Amniotic stem cell (primary cell): ENCODE results near the gene HES6.
A peak's percentile ranks its signal among the peaks of the same experiment; 100 is the strongest.

ENCODE experiments used
- DNase-seq: peaks from one replicate; lab custom pipeline; 2025; lab: John Stamatoyannopoulos, UW

HES6 gene

DNA sequence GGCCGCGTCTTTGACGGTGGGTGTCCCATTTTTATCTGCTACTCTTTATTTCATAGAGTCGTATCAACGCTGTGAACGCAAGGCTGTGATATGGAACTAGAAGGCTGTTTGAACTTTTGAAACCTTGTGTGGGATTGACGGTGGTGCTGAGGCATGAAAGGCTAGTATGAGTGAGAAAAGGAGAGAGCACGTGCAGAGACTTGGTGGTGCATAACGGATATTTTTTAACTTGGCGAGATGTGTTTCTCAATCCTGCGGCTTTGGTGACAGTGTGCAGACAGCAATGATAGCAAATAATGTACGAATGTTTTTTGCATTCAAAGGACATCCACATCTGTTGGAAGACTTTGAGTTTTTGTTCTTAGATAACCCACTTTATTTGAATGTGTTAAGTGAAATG lies 6.2 kb downstream of the HES6 start:
- no peak for DNase-seq

- no peak for DNase-seq
Observed at GRCh38 chr2:238231809-238232208, 8.0 kb downstream of the HES6 start.

DNA sequence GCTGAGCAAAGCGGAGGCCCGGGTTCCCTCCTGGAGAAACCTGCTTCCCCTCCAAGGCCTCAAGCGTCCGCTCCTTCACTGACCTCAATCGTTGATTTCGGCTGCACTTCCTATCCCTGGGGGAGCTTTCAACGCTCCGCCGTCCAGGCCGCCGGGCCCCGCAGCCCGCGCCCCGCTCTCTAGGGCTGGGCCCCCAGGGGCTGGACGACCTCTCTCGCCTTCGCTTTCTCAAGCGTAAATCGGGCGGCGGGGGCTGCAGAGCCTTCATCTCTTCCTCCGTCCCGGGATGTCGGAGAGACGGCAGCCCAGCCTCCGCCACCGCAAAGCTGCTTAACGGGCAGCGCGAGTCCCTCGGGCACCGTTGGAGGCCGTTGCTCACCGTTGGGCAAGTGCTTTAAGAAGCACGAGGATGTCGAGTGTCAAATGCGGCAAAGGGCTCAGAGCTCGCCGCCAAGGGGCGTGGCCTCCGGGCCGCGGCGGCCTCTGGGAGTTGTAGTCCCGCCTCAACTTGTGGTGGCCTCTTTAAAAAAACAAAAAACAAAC lies 8.5 kb downstream of the HES6 start:
- DNase-seq, result no peak

DNA sequence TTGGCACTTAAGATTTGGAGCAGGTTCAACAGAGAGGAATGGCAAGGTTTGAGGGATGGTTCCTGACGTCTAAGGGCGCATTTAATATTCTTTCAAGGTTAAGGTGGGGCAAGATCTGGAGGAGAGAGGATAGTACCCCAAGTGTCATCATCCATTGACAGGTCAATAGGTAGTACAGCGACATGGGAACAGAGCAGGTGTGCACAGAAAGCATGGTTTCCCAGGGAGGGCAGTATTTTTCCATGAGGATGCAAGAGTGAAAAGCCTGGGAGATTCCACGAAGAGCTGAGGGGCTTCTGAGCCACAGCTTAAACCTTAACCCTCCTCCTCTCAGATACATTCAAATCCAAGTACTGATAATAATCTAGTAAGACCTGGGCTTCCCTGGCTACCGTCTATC lies 9.1 kb downstream of the HES6 start:
- DNase-seq, result no peak

DNA sequence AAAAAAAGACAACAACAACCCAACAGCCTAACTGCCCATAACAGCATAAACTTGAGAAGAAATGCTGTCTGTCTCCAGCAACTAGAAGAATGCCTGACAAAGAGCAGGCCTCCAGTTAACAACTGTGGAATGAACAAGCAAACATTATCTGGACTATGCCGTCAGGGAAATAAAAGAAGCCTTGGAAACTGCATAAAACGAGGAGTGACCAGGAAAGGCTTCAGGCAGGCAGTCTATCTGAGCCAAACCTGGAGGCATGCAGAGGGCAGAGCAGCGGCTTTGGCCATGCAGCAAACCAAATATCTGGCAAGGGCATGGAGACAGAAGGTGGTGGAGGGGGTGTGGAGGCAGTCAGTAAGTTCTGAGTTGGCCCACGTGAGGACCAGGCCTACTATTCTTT lies 11.1 kb downstream of the HES6 start:
- no peak for DNase-seq

GRCh38 chr2:238227587-238228032 lies 12.2 kb downstream of the HES6 start:
- no peak for DNase-seq

GRCh38 chr2:238226698-238227586 lies 12.9 kb downstream of the HES6 start:
- no peak for DNase-seq

DNA sequence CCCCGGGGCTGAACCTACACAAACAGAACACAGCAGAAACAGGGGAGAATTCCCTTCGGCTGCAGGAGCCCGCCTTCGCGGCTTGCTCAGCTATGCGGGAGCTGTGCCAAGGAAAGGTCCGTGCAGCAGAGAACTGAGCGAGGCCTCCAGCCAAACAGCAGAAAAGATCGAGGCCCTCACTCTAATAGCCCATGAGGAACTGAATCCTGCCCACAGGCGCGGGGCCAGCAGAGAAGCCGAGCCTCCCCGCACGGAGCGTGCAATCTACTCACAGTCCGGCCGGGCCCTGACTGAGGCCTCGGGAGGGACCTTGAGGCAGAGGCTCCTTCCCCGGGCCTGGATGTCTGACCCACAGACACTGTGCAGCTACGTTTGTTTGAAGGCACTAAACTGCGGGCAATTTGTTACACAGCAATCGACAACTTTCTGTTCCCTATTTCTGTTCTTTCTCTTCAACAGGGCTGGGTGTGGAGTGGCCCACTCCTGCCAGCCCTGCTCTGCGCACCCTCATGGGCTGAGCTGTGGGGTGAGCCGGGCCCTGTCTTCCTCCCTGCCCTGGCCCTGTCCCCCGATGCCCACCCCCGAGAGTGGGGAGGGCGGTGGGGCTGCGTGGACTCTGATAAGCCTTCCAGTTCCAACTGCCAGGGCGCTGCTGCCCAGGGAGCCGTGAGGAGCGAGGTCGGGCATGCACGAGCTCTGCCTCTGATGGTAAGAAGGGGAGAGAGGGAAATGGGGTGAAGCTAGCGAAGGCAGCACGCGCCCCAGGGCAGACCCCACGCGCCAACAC lies 13.7 kb downstream of the HES6 start:
- no peak for DNase-seq

GRCh38 chr2:238225121-238225520 lies 14.7 kb downstream of the HES6 start:
- no peak for DNase-seq

DNA sequence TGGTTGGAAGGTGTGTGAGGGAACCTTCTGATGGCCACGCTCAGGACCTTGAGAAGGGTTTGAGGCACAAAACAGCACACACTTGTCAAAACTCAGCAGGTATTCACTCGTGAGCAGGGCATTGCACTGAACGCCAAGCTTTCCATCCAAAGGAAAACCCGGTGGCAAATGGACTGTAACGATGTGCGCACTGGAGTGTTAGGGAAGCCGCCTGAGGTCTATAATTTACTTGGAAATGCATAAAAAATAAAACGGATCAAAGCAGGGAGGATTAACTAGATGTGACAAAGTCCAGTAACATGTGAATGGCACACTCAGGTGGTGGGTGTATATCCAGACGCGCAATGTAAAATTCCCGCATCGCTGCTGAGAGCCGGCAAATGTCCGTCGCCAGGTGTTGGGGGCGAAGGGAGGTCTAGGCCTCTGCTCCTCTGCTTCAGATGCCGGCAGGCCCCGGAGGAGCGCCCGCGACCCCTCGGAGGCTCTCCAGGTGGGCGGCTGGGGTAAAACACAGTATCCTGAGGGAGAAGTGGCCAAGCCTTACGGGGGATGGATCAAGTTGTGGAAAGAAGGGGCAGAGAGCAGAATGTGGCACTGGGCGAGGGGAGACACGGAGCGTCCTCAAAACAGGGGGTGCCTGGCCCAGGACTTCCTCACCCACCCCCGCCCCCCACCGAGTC lies 15.3 kb downstream of the HES6 start:
- DNase-seq, result no peak

- DNase-seq, result no peak
Observed at GRCh38 chr2:238220892-238221521, 18.8 kb downstream of the HES6 start.

DNA sequence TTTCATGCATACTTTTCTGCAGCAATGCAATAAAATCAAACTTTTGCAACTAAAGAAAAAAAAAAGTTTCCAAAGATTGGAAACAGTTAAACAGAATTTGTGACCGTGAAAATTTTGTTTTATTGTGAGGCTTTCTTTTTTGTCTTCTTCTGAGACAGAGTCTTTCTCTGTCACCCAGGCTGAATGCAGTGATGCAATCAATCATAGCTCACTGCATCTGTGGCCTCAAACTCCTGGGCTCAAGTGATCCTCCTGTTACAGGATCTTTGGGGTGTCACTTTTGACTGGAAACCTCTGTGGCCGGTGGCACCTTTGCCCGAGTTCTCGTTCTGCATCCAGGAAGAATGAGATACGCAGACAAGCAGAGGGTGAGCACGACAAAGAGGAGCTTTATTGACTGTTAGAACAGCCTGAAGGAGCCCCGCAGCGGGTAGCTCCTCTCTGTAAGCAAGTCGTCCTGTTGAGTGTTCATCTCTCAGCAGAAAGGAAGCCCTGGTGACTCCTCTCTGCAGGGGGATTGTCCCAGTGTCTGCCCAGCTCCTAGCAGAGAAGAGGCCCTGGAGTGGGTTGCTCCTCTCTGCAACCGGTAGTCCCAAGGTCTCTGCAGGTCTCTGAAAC lies 19.5 kb downstream of the HES6 start:
- DNase-seq, result no peak

GRCh38 chr2:238216651-238217184 lies 23.1 kb downstream of the HES6 start:
- DNase-seq, result no peak

DNA sequence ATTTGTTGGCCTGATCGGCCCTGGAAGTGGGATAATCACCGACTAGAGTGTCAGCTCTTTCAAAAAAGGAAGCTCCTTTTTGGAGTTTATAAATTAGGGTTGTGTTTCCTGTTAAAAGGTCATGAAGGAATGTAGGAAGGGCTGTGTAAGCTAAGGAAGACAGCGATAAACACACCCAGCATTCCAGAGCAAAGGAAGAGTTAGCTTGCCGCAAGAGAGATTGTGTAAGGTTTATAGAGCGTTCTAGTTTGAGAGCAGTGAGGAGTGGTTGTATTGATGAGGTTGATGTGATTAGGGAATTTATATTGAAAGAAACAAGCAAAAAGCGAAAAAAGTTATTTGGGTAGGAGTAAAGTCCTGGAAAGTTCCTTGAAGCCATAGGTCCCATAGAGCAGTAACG lies 32.8 kb downstream of the HES6 start:
- no peak for DNase-seq

DNA sequence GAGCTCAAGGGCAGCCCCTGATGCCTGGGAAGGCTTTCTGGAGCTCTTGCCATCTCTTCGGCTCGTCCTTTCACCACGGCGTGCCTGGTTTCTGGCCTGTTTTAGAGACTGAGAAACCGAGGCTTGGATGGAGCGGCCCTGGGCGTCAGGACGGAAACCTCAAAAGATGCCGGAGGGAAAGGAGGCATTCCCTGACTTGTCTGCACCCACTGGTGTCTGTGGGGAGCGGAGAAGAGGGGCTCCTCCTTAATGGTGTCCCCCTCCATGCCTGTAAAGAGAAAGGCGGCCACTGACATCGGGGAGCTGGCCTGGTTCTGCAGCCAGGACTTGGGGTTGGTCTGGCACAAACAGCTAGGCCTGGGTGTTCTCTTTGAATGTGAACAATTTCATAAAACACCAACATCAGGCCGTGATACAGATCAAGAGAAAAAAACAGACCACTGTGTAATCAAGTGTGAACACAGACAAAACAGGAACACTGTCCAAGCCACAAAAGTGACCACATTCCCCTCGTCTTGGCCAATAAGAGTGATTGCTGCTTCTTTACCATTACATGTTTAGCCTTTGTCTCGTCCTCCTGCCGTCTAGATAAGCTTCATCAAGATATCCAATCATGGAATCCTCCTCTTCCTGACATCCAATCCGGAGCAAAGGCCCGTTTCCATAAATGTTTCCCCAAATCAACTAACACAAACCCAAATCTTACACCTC lies 35.7 kb downstream of the HES6 start:
- DNase-seq, result no peak

GRCh38 chr2:238203094-238203972 lies 36.5 kb downstream of the HES6 start, which contains the start of gene ILKAP:
Gene ILKAP, minus strand, starts transcription at chr2:238203695. Its CDS starts 142 bp downstream, at chr2:238203553.
- peak; percentile 50 for DNase-seq

GRCh38 chr2:238202326-238203093 lies 37.3 kb downstream of the HES6 start:
- DNase-seq, result peak; percentile 1

- DNase-seq, result no peak
Observed at GRCh38 chr2:238190445-238190844, 49.4 kb downstream of the HES6 start.
